ENCODE results near the gene EXD1.

The EXD1 gene

GRCh38 chr15:41233367-41233771 is 2.8 kb upstream of the EXD1 start:
- FAIRE-seq (no peak), DNase-seq (ENCODE audit: insufficient read length, low spot score) (no peak)
- TF ChIP-seq POLR2A (IDR thresholded peaks at IDR 0.05; ENCODE audit: low read depth, low read length), result no peak
- no peak for TF ChIP-seq TAF1 (IDR thresholded peaks at IDR 0.05; ENCODE audit: low read depth, low read length)
- TF ChIP-seq POLR2AphosphoS5 (IDR thresholded peaks at IDR 0.05; ENCODE audit: low read depth, low read length), result no peak
- TF ChIP-seq SPI1 (IDR thresholded peaks at IDR 0.05; ENCODE audit: low read depth, low read length), result no peak
- TF ChIP-seq PAX5 (IDR thresholded peaks at IDR 0.05; ENCODE audit: insufficient read depth, low read length, severe bottlenecking), result no peak
- TF ChIP-seq POU2F2 (IDR thresholded peaks at IDR 0.05; ENCODE audit: low read depth, low read length), result no peak

GRCh38 chr15:41231422-41232226 is 1.1 kb upstream of the EXD1 start:
- DNase-seq (ENCODE audit: insufficient read length, low spot score), result no peak
- no peak for FAIRE-seq
- TF ChIP-seq POU2F2 (IDR thresholded peaks at IDR 0.05; ENCODE audit: low read depth, low read length) (no peak), TAF1 (IDR thresholded peaks at IDR 0.05; ENCODE audit: low read depth, low read length) (no peak), SPI1 (IDR thresholded peaks at IDR 0.05; ENCODE audit: low read depth, low read length) (no peak), PAX5 (IDR thresholded peaks at IDR 0.05; ENCODE audit: insufficient read depth, low read length, severe bottlenecking) (no peak), POLR2AphosphoS5 (IDR thresholded peaks at IDR 0.05; ENCODE audit: low read depth, low read length) (no peak), POLR2A (IDR thresholded peaks at IDR 0.05; ENCODE audit: low read depth, low read length) (no peak)

- FAIRE-seq, result no peak
- no peak for TF ChIP-seq POLR2A (IDR thresholded peaks at IDR 0.05; ENCODE audit: low read depth, low read length)
- no peak for TF ChIP-seq PAX5 (IDR thresholded peaks at IDR 0.05; ENCODE audit: insufficient read depth, low read length, severe bottlenecking)
- TF ChIP-seq POU2F2 (IDR thresholded peaks at IDR 0.05; ENCODE audit: low read depth, low read length), result no peak
- TF ChIP-seq SPI1 (IDR thresholded peaks at IDR 0.05; ENCODE audit: low read depth, low read length), result no peak
- no peak for TF ChIP-seq TAF1 (IDR thresholded peaks at IDR 0.05; ENCODE audit: low read depth, low read length)
- no peak for TF ChIP-seq POLR2AphosphoS5 (IDR thresholded peaks at IDR 0.05; ENCODE audit: low read depth, low read length)
- DNase-seq (ENCODE audit: insufficient read length, low spot score), result no peak
Measured at GRCh38 chr15:41230345-41230649, 260 bp downstream of the EXD1 start.

GRCh38 chr15:41219381-41219780 is 11.2 kb downstream of the EXD1 start:
- FAIRE-seq, result no peak
- DNase-seq (ENCODE audit: insufficient read length, low spot score), result no peak
- TF ChIP-seq POLR2AphosphoS5 (IDR thresholded peaks at IDR 0.05; ENCODE audit: low read depth, low read length) (no peak), POLR2A (IDR thresholded peaks at IDR 0.05; ENCODE audit: low read depth, low read length) (no peak), POU2F2 (IDR thresholded peaks at IDR 0.05; ENCODE audit: low read depth, low read length) (no peak), PAX5 (IDR thresholded peaks at IDR 0.05; ENCODE audit: insufficient read depth, low read length, severe bottlenecking) (no peak), TAF1 (IDR thresholded peaks at IDR 0.05; ENCODE audit: low read depth, low read length) (no peak)

- no peak for TF ChIP-seq POU2F2 (IDR thresholded peaks at IDR 0.05; ENCODE audit: low read depth, low read length)
- TF ChIP-seq PAX5 (IDR thresholded peaks at IDR 0.05; ENCODE audit: insufficient read depth, low read length, severe bottlenecking), result no peak
- TF ChIP-seq TAF1 (IDR thresholded peaks at IDR 0.05; ENCODE audit: low read depth, low read length), result no peak
- TF ChIP-seq SPI1 (IDR thresholded peaks at IDR 0.05; ENCODE audit: low read depth, low read length), result no peak
- no peak for TF ChIP-seq POLR2AphosphoS5 (IDR thresholded peaks at IDR 0.05; ENCODE audit: low read depth, low read length)
- no peak for TF ChIP-seq POLR2A (IDR thresholded peaks at IDR 0.05; ENCODE audit: low read depth, low read length)
- DNase-seq (ENCODE audit: insufficient read length, low spot score), result no peak
- FAIRE-seq, result no peak
Measured at GRCh38 chr15:41218851-41219250, 11.7 kb downstream of the EXD1 start.

GRCh38 chr15:41215708-41216107 is 14.8 kb downstream of the EXD1 start:
- FAIRE-seq (no peak), DNase-seq (ENCODE audit: insufficient read length, low spot score) (no peak)
- TF ChIP-seq PAX5 (IDR thresholded peaks at IDR 0.05; ENCODE audit: insufficient read depth, low read length, severe bottlenecking) (no peak), TAF1 (IDR thresholded peaks at IDR 0.05; ENCODE audit: low read depth, low read length) (no peak), SPI1 (IDR thresholded peaks at IDR 0.05; ENCODE audit: low read depth, low read length) (no peak), POLR2A (IDR thresholded peaks at IDR 0.05; ENCODE audit: low read depth, low read length) (no peak), POLR2AphosphoS5 (IDR thresholded peaks at IDR 0.05; ENCODE audit: low read depth, low read length) (no peak), POU2F2 (IDR thresholded peaks at IDR 0.05; ENCODE audit: low read depth, low read length) (no peak)

GRCh38 chr15:41207687-41208448 is 22.7 kb downstream of the EXD1 start:
- FAIRE-seq (no peak), DNase-seq (ENCODE audit: insufficient read length, low spot score) (no peak)

GRCh38 chr15:41205315-41205714 is 25.2 kb downstream of the EXD1 start:
- DNase-seq (ENCODE audit: insufficient read length, low spot score), result no peak
- FAIRE-seq, result no peak
- TF ChIP-seq PAX5 (IDR thresholded peaks at IDR 0.05; ENCODE audit: insufficient read depth, low read length, severe bottlenecking), result no peak
- TF ChIP-seq POU2F2 (IDR thresholded peaks at IDR 0.05; ENCODE audit: low read depth, low read length), result no peak
- no peak for TF ChIP-seq POLR2AphosphoS5 (IDR thresholded peaks at IDR 0.05; ENCODE audit: low read depth, low read length)
- TF ChIP-seq SPI1 (IDR thresholded peaks at IDR 0.05; ENCODE audit: low read depth, low read length), result no peak
- no peak for TF ChIP-seq POLR2A (IDR thresholded peaks at IDR 0.05; ENCODE audit: low read depth, low read length)
- no peak for TF ChIP-seq TAF1 (IDR thresholded peaks at IDR 0.05; ENCODE audit: low read depth, low read length)

More at GRCh38 chr15:41207687-41208448, 22.7 kb downstream of the EXD1 start:
- TF ChIP-seq TAF1 (IDR thresholded peaks at IDR 0.05; ENCODE audit: low read depth, low read length) (no peak), POLR2AphosphoS5 (IDR thresholded peaks at IDR 0.05; ENCODE audit: low read depth, low read length) (no peak), PAX5 (IDR thresholded peaks at IDR 0.05; ENCODE audit: insufficient read depth, low read length, severe bottlenecking) (no peak), POLR2A (IDR thresholded peaks at IDR 0.05; ENCODE audit: low read depth, low read length) (no peak), SPI1 (IDR thresholded peaks at IDR 0.05; ENCODE audit: low read depth, low read length) (no peak)

GRCh38 chr15:41203395-41203794 is 27.2 kb downstream of the EXD1 start:
- TF ChIP-seq PAX5 (IDR thresholded peaks at IDR 0.05; ENCODE audit: insufficient read depth, low read length, severe bottlenecking) (no peak), POU2F2 (IDR thresholded peaks at IDR 0.05; ENCODE audit: low read depth, low read length) (no peak), TAF1 (IDR thresholded peaks at IDR 0.05; ENCODE audit: low read depth, low read length) (no peak)
- no peak for DNase-seq (ENCODE audit: insufficient read length, low spot score)
- no peak for FAIRE-seq
